A549 (cell line): ENCODE data around the gene CCS. TPM values are rescaled to one million over a fixed set of nuclear protein-coding genes. Genes with fewer than 3 reads are reported as not detected.

Source experiments
- ATAC-seq, 2 experiments: fragments of 200-7000 bp in 1 of 2; fragments of >200 bp in 1 of 2; cut with Nextera tagmentation in 1 of 2; cut with Tn5 transposase in 1 of 2; 3 replicates each; pipeline versions ENCODE4 v1.8.0 to v1.9.1; 2018 to 2020; ENCODE audit warnings: mild to moderate bottlenecking in 1 of 2, moderate library complexity in 1 of 2
- CTCF ChIA-PET: fragments of 300-600 bp; sonication (Branson Sonifier 250); formaldehyde crosslinking; extraction: SDS; loops from one replicate; lab custom pipeline; 2021; ENCODE audit warnings: antibody characterized with exemption, inconsistent platforms; lab: Yijun Ruan, JAX
- POLR2A ChIA-PET: fragments of 350-600 bp; formaldehyde crosslinking; extraction: SDS; loops from one replicate; lab custom pipeline; 2021; ENCODE audit warnings: antibody characterized with exemption, inconsistent platforms; lab: Yijun Ruan, JAX
- DNase-seq, 2 experiments: peaks; one replicate each; pipeline versions ENCODE4 v3.0.0 to v3.0.0-alpha.2; 2011 to 2016; ENCODE audit warnings: low read depth in 1 of 2, low spot score in 1 of 2
- FAIRE-seq: peaks from 2 replicates; lab custom pipeline; 2011; peaks lifted over from hg19 to GRCh38; lab: Jason Lieb, UNC
- H3K27ac ChIP-seq, 2 experiments: fragments of >200 bp; sonication (Bioruptor Twin); formaldehyde crosslinking; 3 replicates each; pipeline ENCODE4 v1.5.1; 2016 to 2017
- H3K4me1 ChIP-seq: fragments of >200 bp; sonication (Bioruptor Twin); formaldehyde crosslinking; 3 replicates; pipeline ENCODE4 v1.6.1; 2016
- H3K4me2 ChIP-seq: fragments of >200 bp; sonication (Bioruptor Twin); formaldehyde crosslinking; 3 replicates; pipeline ENCODE4 v1.6.1; 2016
- H3K4me3 ChIP-seq: fragments of >200 bp; sonication (Bioruptor Twin); formaldehyde crosslinking; 3 replicates; pipeline ENCODE4 v1.5.1; 2016
- H3K9me3 ChIP-seq: fragments of >200 bp; sonication (Bioruptor Twin); formaldehyde crosslinking; 3 replicates; pipeline ENCODE4 v1.6.1; 2016
- CBX2 ChIP-seq: fragments of 200-600 bp; sonication (generic); IDR thresholded peaks from 2 replicates; pipeline ENCODE4 v1.6.1; 2016; ENCODE audit warnings: low read depth, mild to moderate bottlenecking, borderline replicate concordance
- CHD2 ChIP-seq: fragments of 150-350 bp; IDR thresholded peaks from 2 replicates; pipeline ENCODE4 v1.6.1; 2014; ENCODE audit warnings: low read length; ENCODE audit not compliant: partially characterized antibody
- EHF ChIP-seq: fragments of 250-450 bp; sonication (Bioruptor Pico); IDR thresholded peaks from 2 replicates; pipeline ENCODE4 v1.5.0; 2020; ENCODE audit warnings: mild to moderate bottlenecking
- EP300 ChIP-seq, 2 experiments: fragments of >200 bp; sonication (Bioruptor Twin); formaldehyde crosslinking; IDR thresholded peaks; 2 replicates in 1 of 2; 3 replicates in 1 of 2; pipeline ENCODE4 v1.6.1; 2016 to 2017
- FOSB ChIP-seq: fragments of 250-450 bp; sonication (Bioruptor Pico); IDR thresholded peaks from 2 replicates; pipeline ENCODE4 v1.5.0; 2020; ENCODE audit warnings: mild to moderate bottlenecking, moderate library complexity
- FOXS1 ChIP-seq: fragments of 250-450 bp; sonication (Bioruptor Pico); IDR thresholded peaks from 2 replicates; pipeline ENCODE4 v1.5.0; 2020; ENCODE audit warnings: mild to moderate bottlenecking, moderate library complexity
- GATA3 ChIP-seq: IDR thresholded peaks from 2 replicates; pipeline ENCODE4 v1.6.1; 2012; ENCODE audit warnings: borderline replicate concordance
- HDAC2 ChIP-seq: fragments of 200-600 bp; sonication (generic); IDR thresholded peaks from 2 replicates; pipeline ENCODE4 v1.6.1; 2016
- HMGXB4 ChIP-seq: fragments of 250-450 bp; sonication (Bioruptor Pico); IDR thresholded peaks from 2 replicates; pipeline ENCODE4 v1.5.0; 2021; ENCODE audit warnings: mild to moderate bottlenecking, moderate library complexity, borderline replicate concordance
- HOXB5 ChIP-seq: fragments of 250-450 bp; sonication (Bioruptor Pico); IDR thresholded peaks from 2 replicates; pipeline ENCODE4 v1.5.0; 2020; ENCODE audit warnings: mild to moderate bottlenecking, moderate library complexity
- JUN ChIP-seq, 2 experiments: fragments of >200 bp; sonication (Bioruptor Twin); formaldehyde crosslinking; IDR thresholded peaks; 2 replicates in 1 of 2; 3 replicates in 1 of 2; pipeline ENCODE4 v1.6.1; 2016 to 2017
- KDM1A ChIP-seq: fragments of 200-600 bp; sonication (generic); IDR thresholded peaks from 2 replicates; pipeline ENCODE4 v1.6.1; 2016; ENCODE audit warnings: low read depth, mild to moderate bottlenecking
- KDM5A ChIP-seq: fragments of 200-600 bp; sonication (generic); IDR thresholded peaks from 2 replicates; pipeline ENCODE4 v1.6.1; 2016; ENCODE audit warnings: antibody characterized with exemption, mild to moderate bottlenecking
- MAZ ChIP-seq: fragments of 150-350 bp; IDR thresholded peaks from 2 replicates; pipeline ENCODE4 v1.6.1; 2014; ENCODE audit warnings: antibody characterized with exemption, low read depth, low read length, borderline replicate concordance
- MYC ChIP-seq: IDR thresholded peaks from 2 replicates; pipeline ENCODE4 v1.6.1; 2012; ENCODE audit warnings: mild to moderate bottlenecking, inconsistent platforms, low read length, improper control_type of control experiment, borderline replicate concordance
- NFE2L2 ChIP-seq: fragments of 150-350 bp; conservative IDR thresholded peaks from 2 replicates; pipeline ENCODE4 v1.6.1; 2014; ENCODE audit warnings: low read length
- NPAS2 ChIP-seq: fragments of 250-450 bp; sonication (Bioruptor Pico); IDR thresholded peaks from 2 replicates; pipeline ENCODE4 v1.8.0; 2022; ENCODE audit warnings: mild to moderate bottlenecking, moderate library complexity, borderline replicate concordance
- PHF8 ChIP-seq: fragments of 200-600 bp; sonication (generic); IDR thresholded peaks from 2 replicates; pipeline ENCODE4 v1.6.1; 2016; ENCODE audit warnings: low read depth, mild to moderate bottlenecking, antibody characterized with exemption, moderate library complexity, borderline replicate concordance
- POLR2A ChIP-seq: IDR thresholded peaks from 2 replicates; pipeline ENCODE4 v1.6.1; 2012; ENCODE audit warnings: mild to moderate bottlenecking, low read length
- RAD21 ChIP-seq, 2 experiments: fragments of >200 bp in 1 of 2; sonication (Bioruptor Twin) in 1 of 2; formaldehyde crosslinking in 1 of 2; IDR thresholded peaks in 1 of 2; conservative IDR thresholded peaks in 1 of 2; 2 replicates in 1 of 2; 3 replicates in 1 of 2; pipeline ENCODE4 v1.6.1; 2012 to 2018; ENCODE audit warnings: inconsistent platforms in 1 of 2
- RARB ChIP-seq: fragments of 250-450 bp; sonication (Bioruptor Pico); IDR thresholded peaks from 2 replicates; pipeline ENCODE4 v1.8.0; 2021; ENCODE audit warnings: mild to moderate bottlenecking, moderate library complexity
- RCOR1 ChIP-seq: fragments of 150-350 bp; IDR thresholded peaks from 2 replicates; pipeline ENCODE4 v1.6.1; 2014; ENCODE audit warnings: antibody characterized with exemption, low read length, low read depth
- SMC3 ChIP-seq: fragments of >200 bp; sonication (Bioruptor Twin); formaldehyde crosslinking; IDR thresholded peaks from 3 replicates; pipeline ENCODE4 v1.6.1; 2018; ENCODE audit warnings: inconsistent platforms
- SREBF2 ChIP-seq: fragments of 450-650 bp; IDR thresholded peaks from 2 replicates; pipeline ENCODE4 v1.6.1; 2014; ENCODE audit warnings: mild to moderate bottlenecking, moderate library complexity
- ZC3H11A ChIP-seq: fragments of 450-650 bp; IDR thresholded peaks from 2 replicates; pipeline ENCODE4 v1.6.1; 2014; ENCODE audit warnings: antibody characterized with exemption, mild to moderate bottlenecking
- ZNF302 ChIP-seq: fragments of 250-450 bp; sonication (Bioruptor Pico); IDR thresholded peaks from 2 replicates; pipeline ENCODE4 v1.9.0; 2021; ENCODE audit warnings: inconsistent platforms, mild to moderate bottlenecking, moderate library complexity
- ZSCAN20 ChIP-seq: fragments of 250-450 bp; sonication (Bioruptor Pico); IDR thresholded peaks from 2 replicates; pipeline ENCODE4 v1.8.0; 2022; ENCODE audit warnings: mild to moderate bottlenecking, moderate library complexity
- WGBS: methylation state at CpG from one replicate; pipeline ENCODE4 v1.1.6; 2017; ENCODE audit errors: missing lambda C conversion rate; 5-methylcytosine and 5-hydroxymethylcytosine counted together
- polyA plus RNA-seq, 4 experiments: library from polyadenylated mRNA; depleted of rRNA in 3 of 4; stranded (reverse); fragments of >200 nt; fragmentation: RNase III in 1 of 4; extraction: RNeasy Plus Mini Kit Qiagen cat#74134 plus additional on column Dnase treatment in 1 of 4; gene quantifications; 2 replicates in 3 of 4; 3 replicates in 1 of 4; pipeline ENCODE4 v1.2.3, GENCODE V29; 2011 to 2017
- TF ChIP-seq, protein P1 (sequence below): fragments of 200-600 bp; sonication (generic); IDR thresholded peaks from 2 replicates; pipeline ENCODE4 v1.6.1; 2016; ENCODE audit warnings: antibody characterized with exemption, mild to moderate bottlenecking, moderate library complexity
- TF ChIP-seq, protein P2 (sequence below): IDR thresholded peaks from 2 replicates; pipeline ENCODE4 v1.6.1; 2012; ENCODE audit warnings: low read depth, borderline replicate concordance
- TF ChIP-seq, protein P3 (sequence below): fragments of >200 bp; sonication (Bioruptor Twin); formaldehyde crosslinking; IDR thresholded peaks from 3 replicates; pipeline ENCODE4 v1.5.1; 2016
- TF ChIP-seq, protein P4 (sequence below): fragments of >200 bp; sonication (Bioruptor Twin); formaldehyde crosslinking; IDR thresholded peaks from 3 replicates; pipeline ENCODE4 v1.6.1; 2016
- TF ChIP-seq, protein P5 (sequence below): fragments of >200 bp; sonication (Bioruptor Twin); formaldehyde crosslinking; IDR thresholded peaks from 2 replicates; pipeline ENCODE4 v1.6.1; 2016

Gene CCS
- polyA plus RNA-seq, 2 of the 4 experiments (the other 2 are of a cell fraction), result 18.3 to 46.5 TPM

DNA sequence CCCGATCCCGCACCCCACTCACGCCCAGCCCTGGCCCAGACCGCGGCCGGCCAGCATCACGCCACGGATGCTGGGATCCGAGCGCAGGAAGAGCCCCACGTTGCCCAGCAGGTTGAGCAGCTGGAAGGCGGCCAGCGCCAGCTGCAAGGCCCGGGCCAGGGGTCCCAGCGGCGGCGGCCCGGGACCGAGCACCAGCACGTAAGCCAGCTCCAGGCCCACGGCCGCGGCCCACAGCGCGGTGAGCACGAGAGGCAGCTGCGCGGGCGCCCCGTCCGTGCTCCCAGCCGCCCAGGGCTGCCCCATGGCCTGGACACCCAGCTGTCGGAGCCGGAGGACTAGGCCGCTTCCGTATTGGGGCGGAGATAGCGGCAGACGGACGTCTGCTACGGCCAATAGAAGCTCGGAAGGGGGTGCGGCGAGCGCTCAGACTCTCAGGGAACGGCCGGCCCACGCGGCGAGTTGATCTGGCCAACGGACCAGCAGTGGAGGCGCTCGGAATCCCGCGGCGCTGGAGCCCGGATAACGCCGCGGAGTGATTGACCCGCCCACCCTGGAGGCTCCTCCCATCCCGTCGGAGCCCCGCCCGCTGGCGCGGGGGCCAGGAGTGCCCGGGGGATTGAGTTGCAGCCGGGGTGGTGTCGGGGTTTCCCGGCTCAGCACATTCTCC is 47.2 kb upstream of the CCS start, which contains the start of gene ZDHHC24:
ZDHHC24 (minus strand) TSS at position 348 of the 667 bp plus-strand sequence; CDS start at position 303, 45 bp downstream.
- peak; percentile 97 for DNase-seq
- Histone ChIP-seq H3K4me3 (peak within 1 kb of the TSS; percentile 85), H3K4me2 (peak within 1 kb of the TSS; percentile 90), H3K27ac (peak within 1 kb of the TSS; percentile 85 to 96), H3K9me3 (no peaks in the 10 kb centered on the region), H3K4me1 (peaks cover 17% of the 10 kb centered on the region)
- FAIRE-seq, result no peak
- CTCF ChIA-PET, result interaction anchor here (0.8 to 1.8 kb wide), 10 partner anchors 9 to 288 kb away, joined by 3 to 6 read pairs (median 4); partner anchors contain the start of genes CCDC87, CCS, CTSF and MRPL11
- WGBS, result 0% methylated on average over 7 of the region's 71 CpGs
- ATAC-seq, result peak; percentile 89 to 98
- POLR2A ChIA-PET, result interaction anchor here (0.6 to 2.0 kb wide), 16 partner anchors 10 to 297 kb away, joined by 3 to 13 read pairs (median 5); partner anchors contain the start of genes CTSF, DPP3, PELI3 and RBM14
- TF ChIP-seq CBX2 (no peak), KDM1A (no peak), SMC3 (no peak), MAZ (0 out of 2 replicates have a peak, but pooled peaks have one; percentile 14), RAD21 (conservative IDR thresholded peaks at IDR 0.05 in 1 of 2, IDR thresholded peaks at IDR 0.05 in 1 of 2) (no peak), HDAC2 (no peak), JUN (IDR thresholded peaks at IDR 0.05) (peak; percentile 48 to 69; a peak in 3 of 5 replicates), CHD2 (no peak), FOXS1 (CRISPR knock-in tag) (no peak), SREBF2 (no peak), ZNF302 (CRISPR knock-in tag) (no peak), KDM5A (no peak), POLR2A (peak; percentile 71), RCOR1 (no peak), NFE2L2 (no peak), ZC3H11A (no peak), GATA3 (no peak), PHF8 (peak; percentile 97), EHF (CRISPR knock-in tag) (no peak), RARB (CRISPR knock-in tag) (no peak), ZSCAN20 (no peak), HOXB5 (CRISPR knock-in tag) (no peak), NPAS2 (CRISPR knock-in tag) (no peak), FOSB (CRISPR knock-in tag) (no peak), HMGXB4 (CRISPR knock-in tag) (no peak), EP300 (IDR thresholded peaks at IDR 0.05) (no peak), MYC (peak; percentile 74; the same call in 1 of the 2 replicates)
- TF ChIP-seq, protein P1, sequence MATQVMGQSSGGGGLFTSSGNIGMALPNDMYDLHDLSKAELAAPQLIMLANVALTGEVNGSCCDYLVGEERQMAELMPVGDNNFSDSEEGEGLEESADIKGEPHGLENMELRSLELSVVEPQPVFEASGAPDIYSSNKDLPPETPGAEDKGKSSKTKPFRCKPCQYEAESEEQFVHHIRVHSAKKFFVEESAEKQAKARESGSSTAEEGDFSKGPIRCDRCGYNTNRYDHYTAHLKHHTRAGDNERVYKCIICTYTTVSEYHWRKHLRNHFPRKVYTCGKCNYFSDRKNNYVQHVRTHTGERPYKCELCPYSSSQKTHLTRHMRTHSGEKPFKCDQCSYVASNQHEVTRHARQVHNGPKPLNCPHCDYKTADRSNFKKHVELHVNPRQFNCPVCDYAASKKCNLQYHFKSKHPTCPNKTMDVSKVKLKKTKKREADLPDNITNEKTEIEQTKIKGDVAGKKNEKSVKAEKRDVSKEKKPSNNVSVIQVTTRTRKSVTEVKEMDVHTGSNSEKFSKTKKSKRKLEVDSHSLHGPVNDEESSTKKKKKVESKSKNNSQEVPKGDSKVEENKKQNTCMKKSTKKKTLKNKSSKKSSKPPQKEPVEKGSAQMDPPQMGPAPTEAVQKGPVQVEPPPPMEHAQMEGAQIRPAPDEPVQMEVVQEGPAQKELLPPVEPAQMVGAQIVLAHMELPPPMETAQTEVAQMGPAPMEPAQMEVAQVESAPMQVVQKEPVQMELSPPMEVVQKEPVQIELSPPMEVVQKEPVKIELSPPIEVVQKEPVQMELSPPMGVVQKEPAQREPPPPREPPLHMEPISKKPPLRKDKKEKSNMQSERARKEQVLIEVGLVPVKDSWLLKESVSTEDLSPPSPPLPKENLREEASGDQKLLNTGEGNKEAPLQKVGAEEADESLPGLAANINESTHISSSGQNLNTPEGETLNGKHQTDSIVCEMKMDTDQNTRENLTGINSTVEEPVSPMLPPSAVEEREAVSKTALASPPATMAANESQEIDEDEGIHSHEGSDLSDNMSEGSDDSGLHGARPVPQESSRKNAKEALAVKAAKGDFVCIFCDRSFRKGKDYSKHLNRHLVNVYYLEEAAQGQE, result peak; percentile 43; the same call in 1 of the 2 replicates
- TF ChIP-seq, protein P2, sequence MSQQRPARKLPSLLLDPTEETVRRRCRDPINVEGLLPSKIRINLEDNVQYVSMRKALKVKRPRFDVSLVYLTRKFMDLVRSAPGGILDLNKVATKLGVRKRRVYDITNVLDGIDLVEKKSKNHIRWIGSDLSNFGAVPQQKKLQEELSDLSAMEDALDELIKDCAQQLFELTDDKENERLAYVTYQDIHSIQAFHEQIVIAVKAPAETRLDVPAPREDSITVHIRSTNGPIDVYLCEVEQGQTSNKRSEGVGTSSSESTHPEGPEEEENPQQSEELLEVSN, result no peak
- TF ChIP-seq, protein P3, sequence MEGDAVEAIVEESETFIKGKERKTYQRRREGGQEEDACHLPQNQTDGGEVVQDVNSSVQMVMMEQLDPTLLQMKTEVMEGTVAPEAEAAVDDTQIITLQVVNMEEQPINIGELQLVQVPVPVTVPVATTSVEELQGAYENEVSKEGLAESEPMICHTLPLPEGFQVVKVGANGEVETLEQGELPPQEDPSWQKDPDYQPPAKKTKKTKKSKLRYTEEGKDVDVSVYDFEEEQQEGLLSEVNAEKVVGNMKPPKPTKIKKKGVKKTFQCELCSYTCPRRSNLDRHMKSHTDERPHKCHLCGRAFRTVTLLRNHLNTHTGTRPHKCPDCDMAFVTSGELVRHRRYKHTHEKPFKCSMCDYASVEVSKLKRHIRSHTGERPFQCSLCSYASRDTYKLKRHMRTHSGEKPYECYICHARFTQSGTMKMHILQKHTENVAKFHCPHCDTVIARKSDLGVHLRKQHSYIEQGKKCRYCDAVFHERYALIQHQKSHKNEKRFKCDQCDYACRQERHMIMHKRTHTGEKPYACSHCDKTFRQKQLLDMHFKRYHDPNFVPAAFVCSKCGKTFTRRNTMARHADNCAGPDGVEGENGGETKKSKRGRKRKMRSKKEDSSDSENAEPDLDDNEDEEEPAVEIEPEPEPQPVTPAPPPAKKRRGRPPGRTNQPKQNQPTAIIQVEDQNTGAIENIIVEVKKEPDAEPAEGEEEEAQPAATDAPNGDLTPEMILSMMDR, result no peak
- TF ChIP-seq, protein P4, sequence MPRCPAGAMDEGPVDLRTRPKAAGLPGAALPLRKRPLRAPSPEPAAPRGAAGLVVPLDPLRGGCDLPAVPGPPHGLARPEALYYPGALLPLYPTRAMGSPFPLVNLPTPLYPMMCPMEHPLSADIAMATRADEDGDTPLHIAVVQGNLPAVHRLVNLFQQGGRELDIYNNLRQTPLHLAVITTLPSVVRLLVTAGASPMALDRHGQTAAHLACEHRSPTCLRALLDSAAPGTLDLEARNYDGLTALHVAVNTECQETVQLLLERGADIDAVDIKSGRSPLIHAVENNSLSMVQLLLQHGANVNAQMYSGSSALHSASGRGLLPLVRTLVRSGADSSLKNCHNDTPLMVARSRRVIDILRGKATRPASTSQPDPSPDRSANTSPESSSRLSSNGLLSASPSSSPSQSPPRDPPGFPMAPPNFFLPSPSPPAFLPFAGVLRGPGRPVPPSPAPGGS, result 0 out of 3 replicates have a peak, but pooled peaks have one; percentile 39
- TF ChIP-seq, protein P5, sequence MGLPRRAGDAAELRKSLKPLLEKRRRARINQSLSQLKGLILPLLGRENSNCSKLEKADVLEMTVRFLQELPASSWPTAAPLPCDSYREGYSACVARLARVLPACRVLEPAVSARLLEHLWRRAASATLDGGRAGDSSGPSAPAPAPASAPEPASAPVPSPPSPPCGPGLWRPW, result no peak
